OCI-LY3 (cell line): ENCODE measurements around the gene DIP2C.

Experiments
- CTCF ChIP-seq: fragments of 200-600, 300-600 bp; sonication (generic); IDR thresholded peaks from 2 replicates; pipeline ENCODE4 v1.5.1; 2014; ENCODE audit warnings: antibody characterized with exemption, low read length, low read depth
- EZH2phosphoT487 ChIP-seq: fragments of 200-600 bp; shearing (Covaris generic); IDR thresholded peaks from 2 replicates; pipeline ENCODE4 v1.6.1; 2018; ENCODE audit warnings: antibody characterized with exemption, mixed run types, low read depth

GRCh38 chr10:442209-442608 lies 247.3 kb downstream of the DIP2C start:
- TF ChIP-seq CTCF, result no peak
- TF ChIP-seq EZH2phosphoT487, result no peak
